ENCODE results near the gene CCM2.

The CCM2 gene

DNA sequence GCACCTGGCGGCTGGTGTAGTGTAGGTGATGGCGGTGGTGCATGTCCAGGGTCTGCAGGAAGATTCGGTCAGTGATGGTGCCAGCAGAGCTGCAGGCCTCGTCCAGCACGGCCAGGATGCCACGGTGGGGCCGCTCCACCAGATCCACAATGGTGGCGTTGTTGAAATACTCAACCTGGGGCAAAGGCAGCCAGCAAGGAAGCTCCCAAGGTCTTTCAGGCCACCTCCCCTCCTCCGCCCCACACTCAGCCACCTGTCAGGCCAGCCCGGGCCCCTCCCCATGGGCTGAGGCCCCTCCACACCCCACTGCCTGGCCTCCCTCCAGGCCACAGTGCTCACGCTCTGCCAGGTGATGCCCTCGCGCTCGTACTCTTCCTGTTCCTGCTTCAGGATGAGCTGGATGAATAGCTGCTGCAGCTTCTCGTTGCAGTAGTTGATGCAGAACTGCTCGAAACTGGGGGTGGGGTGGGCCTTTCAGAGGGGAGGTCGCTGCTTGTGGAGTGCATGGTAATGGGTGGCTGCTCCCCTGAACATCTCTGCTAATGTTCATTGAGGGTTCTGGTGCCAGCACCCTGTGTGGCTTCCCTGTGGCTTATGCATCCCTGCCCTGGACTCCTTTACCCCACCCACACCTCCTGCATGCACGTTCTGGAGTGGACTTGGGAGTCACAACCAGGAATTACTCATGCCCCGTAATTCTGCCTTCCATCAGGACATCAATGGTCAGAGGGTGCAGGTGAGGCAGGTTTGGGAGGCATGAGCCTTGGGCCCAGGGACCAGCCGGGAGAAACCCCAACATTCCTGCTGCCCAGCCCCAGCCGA lies 30.1 kb upstream of the CCM2 start:
- H2AFZ ChIP-seq (ENCODE audit: low read length, unreplicated experiment): no peak overlapping the region
- H3K79me2 ChIP-seq (ENCODE audit: control insufficient read depth, insufficient read depth, low read length, unreplicated experiment): no peaks in the 10 kb centered on the region
- no peaks in the 10 kb centered on the region for H3K36me3 ChIP-seq (ENCODE audit: insufficient read depth, low read length)
- H3K4me1 ChIP-seq (ENCODE audit: control insufficient read depth, insufficient read depth, low read length, unreplicated experiment): no peaks in the 10 kb centered on the region
- H3K27ac ChIP-seq (ENCODE audit: low read depth, low read length): no peak overlapping the region
- H3K4me3 ChIP-seq (ENCODE audit: low read depth, low read length): no peak overlapping the region
- no peaks in the 10 kb centered on the region for H3K27me3 ChIP-seq (ENCODE audit: insufficient read depth, low read length)

GRCh38 chr7:44970523-44971051 lies 29.4 kb upstream of the CCM2 start:
- no peak overlapping the region for H3K27ac ChIP-seq (ENCODE audit: low read depth, low read length)
- no peaks in the 10 kb centered on the region for H3K79me2 ChIP-seq (ENCODE audit: control insufficient read depth, insufficient read depth, low read length, unreplicated experiment)
- H3K4me3 ChIP-seq (ENCODE audit: low read depth, low read length): no peak overlapping the region
- H3K4me1 ChIP-seq (ENCODE audit: control insufficient read depth, insufficient read depth, low read length, unreplicated experiment): no peaks in the 10 kb centered on the region
- no peak overlapping the region for H2AFZ ChIP-seq (ENCODE audit: low read length, unreplicated experiment)
- H3K27me3 ChIP-seq (ENCODE audit: insufficient read depth, low read length): no peaks in the 10 kb centered on the region
- H3K36me3 ChIP-seq (ENCODE audit: insufficient read depth, low read length): no peaks in the 10 kb centered on the region

DNA sequence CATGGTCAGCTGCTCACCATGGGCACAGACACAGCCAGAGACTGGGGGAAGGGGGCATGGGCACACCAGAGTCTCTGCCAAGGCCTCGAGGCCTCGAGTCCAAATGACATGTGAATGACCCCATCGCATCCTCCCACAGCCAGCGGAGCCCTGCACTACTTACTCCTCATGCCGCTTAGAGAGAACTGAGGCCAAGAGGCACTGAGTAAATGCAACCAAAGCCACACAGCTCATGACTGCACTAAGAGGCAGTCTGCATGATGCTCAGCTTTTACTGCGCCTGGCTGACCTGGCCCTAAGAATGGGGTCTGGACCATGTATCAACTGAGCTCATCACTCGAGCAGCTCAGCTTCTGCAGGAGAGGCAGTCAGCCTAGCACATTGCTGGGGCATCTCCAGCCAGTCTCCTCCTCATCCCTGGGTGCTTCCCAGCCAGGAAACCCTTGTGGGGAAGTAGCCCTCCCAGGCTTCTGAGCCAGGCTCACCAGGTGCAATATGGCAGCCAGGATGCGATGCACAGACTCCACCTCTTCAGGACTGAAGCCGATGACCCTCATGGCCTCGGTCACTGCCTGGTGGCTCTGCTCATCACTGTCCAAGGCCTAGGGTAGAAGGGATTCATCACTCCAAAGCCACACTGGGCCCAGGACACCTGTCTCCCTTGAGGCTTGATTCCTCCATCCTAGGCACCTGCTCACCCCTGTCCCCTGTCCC lies 28.7 kb upstream of the CCM2 start:
- H3K36me3 ChIP-seq (ENCODE audit: insufficient read depth, low read length): no peaks in the 10 kb centered on the region

GRCh38 chr7:44971902-44972441 lies 28.0 kb upstream of the CCM2 start:
- Histone ChIP-seq H3K36me3 (ENCODE audit: insufficient read depth, low read length) (no peaks in the 10 kb centered on the region), H3K79me2 (ENCODE audit: control insufficient read depth, insufficient read depth, low read length, unreplicated experiment) (no peaks in the 10 kb centered on the region), H3K4me3 (ENCODE audit: low read depth, low read length) (no peak overlapping the region), H3K27me3 (ENCODE audit: insufficient read depth, low read length) (no peaks in the 10 kb centered on the region), H3K4me1 (ENCODE audit: control insufficient read depth, insufficient read depth, low read length, unreplicated experiment) (no peaks in the 10 kb centered on the region), H3K27ac (ENCODE audit: low read depth, low read length) (no peak overlapping the region), H2AFZ (ENCODE audit: low read length, unreplicated experiment) (no peak overlapping the region)

More for the DNA sequence above, 28.7 kb upstream of the CCM2 start:
- Histone ChIP-seq H3K79me2 (ENCODE audit: control insufficient read depth, insufficient read depth, low read length, unreplicated experiment) (no peaks in the 10 kb centered on the region), H3K4me1 (ENCODE audit: control insufficient read depth, insufficient read depth, low read length, unreplicated experiment) (no peaks in the 10 kb centered on the region), H3K4me3 (ENCODE audit: low read depth, low read length) (no peak overlapping the region), H3K27me3 (ENCODE audit: insufficient read depth, low read length) (no peaks in the 10 kb centered on the region), H2AFZ (ENCODE audit: low read length, unreplicated experiment) (no peak overlapping the region), H3K27ac (ENCODE audit: low read depth, low read length) (no peak overlapping the region)

- no peak overlapping the region for H3K4me3 ChIP-seq (ENCODE audit: low read depth, low read length)
- no peaks in the 10 kb centered on the region for H3K36me3 ChIP-seq (ENCODE audit: insufficient read depth, low read length)
- H3K27me3 ChIP-seq (ENCODE audit: insufficient read depth, low read length): no peaks in the 10 kb centered on the region
- H3K79me2 ChIP-seq (ENCODE audit: control insufficient read depth, insufficient read depth, low read length, unreplicated experiment): no peaks in the 10 kb centered on the region
- H3K4me1 ChIP-seq (ENCODE audit: control insufficient read depth, insufficient read depth, low read length, unreplicated experiment): no peaks in the 10 kb centered on the region
- H2AFZ ChIP-seq (ENCODE audit: low read length, unreplicated experiment): no peak overlapping the region
- H3K27ac ChIP-seq (ENCODE audit: low read depth, low read length): no peak overlapping the region
Observed at GRCh38 chr7:44972562-44972961, 27.4 kb upstream of the CCM2 start.

- H2AFZ ChIP-seq (ENCODE audit: low read length, unreplicated experiment): no peak overlapping the region
- H3K27me3 ChIP-seq (ENCODE audit: insufficient read depth, low read length): no peaks in the 10 kb centered on the region
- no peaks in the 10 kb centered on the region for H3K79me2 ChIP-seq (ENCODE audit: control insufficient read depth, insufficient read depth, low read length, unreplicated experiment)
- no peak overlapping the region for H3K4me3 ChIP-seq (ENCODE audit: low read depth, low read length)
- H3K27ac ChIP-seq (ENCODE audit: low read depth, low read length): no peak overlapping the region
- H3K36me3 ChIP-seq (ENCODE audit: insufficient read depth, low read length): no peaks in the 10 kb centered on the region
- H3K4me1 ChIP-seq (ENCODE audit: control insufficient read depth, insufficient read depth, low read length, unreplicated experiment): no peaks in the 10 kb centered on the region
Observed at GRCh38 chr7:44973610-44974401, 26.2 kb upstream of the CCM2 start.

DNA sequence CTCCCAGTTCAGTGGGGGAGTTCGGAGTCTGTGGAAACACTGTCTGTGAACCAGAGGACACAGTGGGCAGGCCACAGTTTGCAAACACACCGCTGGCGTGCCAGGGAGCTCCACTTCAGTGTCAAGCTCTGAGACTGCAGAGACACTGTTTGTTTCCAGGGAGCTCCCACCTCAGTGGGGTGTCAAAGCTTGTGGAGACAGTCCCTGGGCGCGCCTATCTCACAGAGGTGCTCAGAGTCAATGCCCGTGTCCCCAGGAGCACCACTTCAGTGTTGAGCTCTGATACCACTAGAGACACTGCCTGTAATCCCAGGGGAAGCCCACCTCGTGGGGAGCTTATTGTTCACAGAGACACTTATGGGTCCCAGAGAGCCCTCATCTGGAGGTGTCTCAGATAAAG lies 25.5 kb upstream of the CCM2 start:
- H3K79me2 ChIP-seq (ENCODE audit: control insufficient read depth, insufficient read depth, low read length, unreplicated experiment): no peaks in the 10 kb centered on the region
- H3K27me3 ChIP-seq (ENCODE audit: insufficient read depth, low read length): no peaks in the 10 kb centered on the region
- no peak overlapping the region for H2AFZ ChIP-seq (ENCODE audit: low read length, unreplicated experiment)
- H3K4me1 ChIP-seq (ENCODE audit: control insufficient read depth, insufficient read depth, low read length, unreplicated experiment): peaks cover 1% of the 10 kb centered on the region
- H3K36me3 ChIP-seq (ENCODE audit: insufficient read depth, low read length): no peaks in the 10 kb centered on the region
- no peak overlapping the region for H3K27ac ChIP-seq (ENCODE audit: low read depth, low read length)
- no peak overlapping the region for H3K4me3 ChIP-seq (ENCODE audit: low read depth, low read length)

- Histone ChIP-seq H2AFZ (ENCODE audit: low read length, unreplicated experiment) (no peak overlapping the region), H3K79me2 (ENCODE audit: control insufficient read depth, insufficient read depth, low read length, unreplicated experiment) (no peaks in the 10 kb centered on the region), H3K27me3 (ENCODE audit: insufficient read depth, low read length) (no peaks in the 10 kb centered on the region), H3K36me3 (ENCODE audit: insufficient read depth, low read length) (no peaks in the 10 kb centered on the region), H3K27ac (ENCODE audit: low read depth, low read length) (no peak overlapping the region), H3K4me3 (ENCODE audit: low read depth, low read length) (no peak overlapping the region), H3K4me1 (ENCODE audit: control insufficient read depth, insufficient read depth, low read length, unreplicated experiment) (peaks cover 10% of the 10 kb centered on the region)
Observed at GRCh38 chr7:44975331-44976039, 24.5 kb upstream of the CCM2 start.

GRCh38 chr7:44976040-44976745 lies 23.8 kb upstream of the CCM2 start:
- Histone ChIP-seq H2AFZ (ENCODE audit: low read length, unreplicated experiment) (no peak overlapping the region), H3K27me3 (ENCODE audit: insufficient read depth, low read length) (no peaks in the 10 kb centered on the region), H3K4me3 (ENCODE audit: low read depth, low read length) (no peak overlapping the region), H3K4me1 (ENCODE audit: control insufficient read depth, insufficient read depth, low read length, unreplicated experiment) (peaks cover 17% of the 10 kb centered on the region), H3K79me2 (ENCODE audit: control insufficient read depth, insufficient read depth, low read length, unreplicated experiment) (no peaks in the 10 kb centered on the region), H3K36me3 (ENCODE audit: insufficient read depth, low read length) (no peaks in the 10 kb centered on the region), H3K27ac (ENCODE audit: low read depth, low read length) (no peak overlapping the region)
